ENCODE results near the gene CARM1. TPM values are rescaled to one million over a fixed set of nuclear protein-coding genes. Genes with fewer than 3 reads are reported as not detected.

The CARM1 gene
- total and polyA plus RNA-seq, 2 of the 13 experiments (the other 11 are each of a cell fraction or from before 2014, with no cell fraction given): 27.6 to 55.8 TPM

GRCh38 chr19:10960314-10961072, 89.1 kb downstream of the CARM1 start, which contains the start of gene SMARCA4 (continued):
- TF ChIP-seq REXO4 (CRISPR knock-in tag; IDR thresholded peaks at IDR 0.05; ENCODE audit: borderline replicate concordance) (0 out of 2 replicates have a peak, but pooled peaks have one; percentile 76), ZFAT (CRISPR knock-in tag; conservative IDR thresholded peaks at IDR 0.05) (no peak), SP4 (CRISPR knock-in tag; IDR thresholded peaks at IDR 0.05) (peak; percentile 75), ZFP37 (CRISPR knock-in tag; IDR thresholded peaks at IDR 0.05; ENCODE audit: borderline replicate concordance) (peak; percentile 37; the same call in 1 of the 2 replicates), ZNF460 (CRISPR knock-in tag; IDR thresholded peaks at IDR 0.05; ENCODE audit: borderline replicate concordance) (no peak), ZNF510 (CRISPR knock-in tag; IDR thresholded peaks at IDR 0.05; ENCODE audit: low read depth) (0 out of 2 replicates have a peak, but pooled peaks have one; percentile 71), CAMTA2 (CRISPR knock-in tag; IDR thresholded peaks at IDR 0.05; ENCODE audit: borderline replicate concordance) (0 out of 2 replicates have a peak, but pooled peaks have one; percentile 57), FOXJ3 (CRISPR knock-in tag; IDR thresholded peaks at IDR 0.05; ENCODE audit: borderline replicate concordance) (no peak), ATF5 (CRISPR knock-in tag; IDR thresholded peaks at IDR 0.05; ENCODE audit: low read depth) (0 out of 2 replicates have a peak, but pooled peaks have one; percentile 70), HIC2 (CRISPR knock-in tag; IDR thresholded peaks at IDR 0.05; ENCODE audit: low read depth) (no peak), RFX1 (IDR thresholded peaks at IDR 0.05) (no peak), KDM3A (CRISPR knock-in tag; IDR thresholded peaks at IDR 0.05; ENCODE audit: low read depth) (0 out of 2 replicates have a peak, but pooled peaks have one; percentile 45), PRPF4 (IDR thresholded peaks at IDR 0.05; ENCODE audit: low read depth, low read length, poor library complexity, severe bottlenecking) (no peak), SMAD3 (CRISPR knock-in tag; IDR thresholded peaks at IDR 0.05) (no peak), KMT2A (CRISPR knock-in tag; IDR thresholded peaks at IDR 0.05) (peak; percentile 72), ZFY (CRISPR knock-in tag; IDR thresholded peaks at IDR 0.05) (peak; percentile 98), DPF2 (CRISPR knock-in tag; IDR thresholded peaks at IDR 0.05; ENCODE audit: borderline replicate concordance, low read depth) (no peak), ZNF30 (CRISPR knock-in tag; IDR thresholded peaks at IDR 0.05) (no peak), FOXA3 (CRISPR knock-in tag; IDR thresholded peaks at IDR 0.05) (peak; percentile 24; the same call in 1 of the 2 replicates), ZNF224 (CRISPR knock-in tag; IDR thresholded peaks at IDR 0.05) (0 out of 2 replicates have a peak, but pooled peaks have one; percentile 5), SALL1 (CRISPR knock-in tag; IDR thresholded peaks at IDR 0.05) (peak; percentile 73), HOXA7 (CRISPR knock-in tag; IDR thresholded peaks at IDR 0.05) (no peak), HOXA9 (CRISPR knock-in tag; IDR thresholded peaks at IDR 0.05; ENCODE audit: borderline replicate concordance) (no peak), ZNF629 (CRISPR knock-in tag; conservative IDR thresholded peaks at IDR 0.05) (no peak; the same call in 1 of the 2 replicates), KAT2B (IDR thresholded peaks at IDR 0.05; ENCODE audit: borderline replicate concordance, low read depth, low read length) (no peak), IKZF5 (CRISPR knock-in tag; IDR thresholded peaks at IDR 0.05) (peak; percentile 65; the same call in 1 of the 2 replicates), ZNF160 (CRISPR knock-in tag; IDR thresholded peaks at IDR 0.05) (0 out of 2 replicates have a peak, but pooled peaks have one; percentile 49), SOX5 (CRISPR knock-in tag; IDR thresholded peaks at IDR 0.05; ENCODE audit: borderline replicate concordance) (peak; percentile 13; the same call in 1 of the 2 replicates)
